ENCODE measurements around the gene PM20D1. TPM values are rescaled to one million over a fixed set of nuclear protein-coding genes. Genes with fewer than 3 reads are reported as not detected.

PM20D1 gene
- polyA plus RNA-seq, 1 experiment = not detected

GRCh38 chr1:205822397-205822796 lies 27.5 kb downstream of the PM20D1 start:
- DNase-seq (ENCODE audit: low read depth) = no peak
- POLR2A ChIA-PET = no interaction called here
- CTCF ChIA-PET = no interaction called here
- no peak overlapping the region for H3K4me3 ChIP-seq (ENCODE audit: low read depth, low read length)
- no peaks in the 10 kb centered on the region for H3K36me3 ChIP-seq (ENCODE audit: control insufficient read depth, insufficient read depth, low read length)
- no peak for TF ChIP-seq CTCF (IDR thresholded peaks at IDR 0.05; ENCODE audit: insufficient read depth, low read depth, low read length)
- peaks cover 1% of the 10 kb centered on the region; the same call in 1 of the 2 replicates for H3K27me3 ChIP-seq (ENCODE audit: control insufficient read depth, insufficient read depth, low read length)

DNA sequence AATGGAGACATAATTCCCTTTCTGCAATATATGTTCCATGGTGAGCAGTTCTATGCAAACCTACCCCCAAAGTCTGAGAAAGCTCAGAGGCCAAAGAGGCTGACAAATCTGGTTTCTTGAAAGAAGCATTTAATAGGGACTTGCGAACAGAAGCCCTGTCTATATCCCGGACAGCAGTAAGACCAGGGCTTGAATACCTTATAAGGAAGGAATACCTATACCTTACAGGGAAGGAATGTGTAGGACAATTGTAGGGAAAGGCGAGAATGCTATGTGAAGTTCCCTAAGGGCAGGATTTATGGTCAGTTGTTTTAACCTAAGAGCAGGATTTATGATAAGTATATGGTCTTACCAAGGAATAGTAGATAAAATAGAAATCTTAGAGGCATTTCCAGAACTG lies 31.9 kb downstream of the PM20D1 start:
- ChIA-PET CTCF (interaction anchor here (1.8 kb wide), 1 partner anchor 159 kb away, joined by 5 read pairs; no protein-coding TSS in a partner anchor), POLR2A (no interaction called here)
- Histone ChIP-seq H3K27me3 (ENCODE audit: control insufficient read depth, insufficient read depth, low read length) (no peaks in the 10 kb centered on the region), H3K36me3 (ENCODE audit: control insufficient read depth, insufficient read depth, low read length) (no peaks in the 10 kb centered on the region), H3K4me3 (ENCODE audit: low read depth, low read length) (no peak overlapping the region)
- no peak for DNase-seq (ENCODE audit: low read depth)
- TF ChIP-seq CTCF (IDR thresholded peaks at IDR 0.05; ENCODE audit: insufficient read depth, low read depth, low read length) = no peak

DNA sequence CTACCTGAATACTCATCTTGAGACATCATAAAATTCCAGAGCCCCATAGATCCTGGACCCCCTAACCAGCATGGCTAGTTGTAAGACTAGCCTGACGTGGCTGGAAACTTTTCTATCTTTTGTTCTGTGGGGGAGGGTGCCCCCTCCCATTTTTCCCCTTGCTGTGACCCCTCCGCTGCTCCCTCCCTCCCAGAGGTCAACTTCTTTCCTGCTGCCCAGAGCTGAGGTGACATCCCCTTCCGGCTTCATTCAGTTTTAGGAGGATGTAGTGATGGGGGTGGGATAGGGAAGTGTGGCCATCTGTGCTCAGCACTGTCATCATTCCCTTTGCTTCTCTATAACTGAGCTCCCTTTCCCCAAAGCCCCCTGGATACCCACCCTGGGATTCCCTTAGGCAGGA lies 32.6 kb downstream of the PM20D1 start:
- no peaks in the 10 kb centered on the region for H3K27me3 ChIP-seq (ENCODE audit: control insufficient read depth, insufficient read depth, low read length)
- no peak for TF ChIP-seq CTCF (IDR thresholded peaks at IDR 0.05; ENCODE audit: insufficient read depth, low read depth, low read length)
- ChIA-PET POLR2A (no interaction called here), CTCF (interaction anchor here (0.8 to 1.8 kb wide), 3 partner anchors 9 to 160 kb away, joined by 3 to 5 read pairs (median 3); no protein-coding TSS in a partner anchor)
- no peaks in the 10 kb centered on the region for H3K36me3 ChIP-seq (ENCODE audit: control insufficient read depth, insufficient read depth, low read length)
- H3K4me3 ChIP-seq (ENCODE audit: low read depth, low read length) = no peak overlapping the region
- DNase-seq (ENCODE audit: low read depth) = no peak

DNA sequence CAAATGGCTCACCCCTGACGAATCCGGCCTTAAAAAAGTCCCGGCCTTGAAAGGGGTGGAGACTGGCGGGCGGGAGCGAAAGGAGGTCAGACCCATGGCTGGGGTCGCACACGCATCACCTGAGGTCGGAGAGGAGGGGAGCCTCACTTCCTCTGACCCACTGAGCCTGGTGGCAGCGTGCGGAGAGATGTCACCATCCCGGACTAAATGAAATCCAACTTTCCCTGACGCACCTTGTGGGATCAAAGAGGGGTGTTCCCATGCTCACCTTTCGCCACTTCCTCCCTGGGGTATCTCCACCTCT lies 36.2 kb downstream of the PM20D1 start:
- ChIA-PET CTCF (interaction anchor here (0.9 to 2.1 kb wide), 2 partner anchors 12 to 22 kb away, joined by 3 to 9 read pairs; no protein-coding TSS in a partner anchor), POLR2A (no interaction called here)
- Histone ChIP-seq H3K36me3 (ENCODE audit: control insufficient read depth, insufficient read depth, low read length) (peaks cover 5% of the 10 kb centered on the region; the same call in 1 of the 2 replicates), H3K27me3 (ENCODE audit: control insufficient read depth, insufficient read depth, low read length) (no peaks in the 10 kb centered on the region), H3K4me3 (ENCODE audit: low read depth, low read length) (peak overlapping the region; percentile 88)
- TF ChIP-seq CTCF (IDR thresholded peaks at IDR 0.05; ENCODE audit: insufficient read depth, low read depth, low read length) = no peak
- DNase-seq (ENCODE audit: low read depth) = no peak

DNA sequence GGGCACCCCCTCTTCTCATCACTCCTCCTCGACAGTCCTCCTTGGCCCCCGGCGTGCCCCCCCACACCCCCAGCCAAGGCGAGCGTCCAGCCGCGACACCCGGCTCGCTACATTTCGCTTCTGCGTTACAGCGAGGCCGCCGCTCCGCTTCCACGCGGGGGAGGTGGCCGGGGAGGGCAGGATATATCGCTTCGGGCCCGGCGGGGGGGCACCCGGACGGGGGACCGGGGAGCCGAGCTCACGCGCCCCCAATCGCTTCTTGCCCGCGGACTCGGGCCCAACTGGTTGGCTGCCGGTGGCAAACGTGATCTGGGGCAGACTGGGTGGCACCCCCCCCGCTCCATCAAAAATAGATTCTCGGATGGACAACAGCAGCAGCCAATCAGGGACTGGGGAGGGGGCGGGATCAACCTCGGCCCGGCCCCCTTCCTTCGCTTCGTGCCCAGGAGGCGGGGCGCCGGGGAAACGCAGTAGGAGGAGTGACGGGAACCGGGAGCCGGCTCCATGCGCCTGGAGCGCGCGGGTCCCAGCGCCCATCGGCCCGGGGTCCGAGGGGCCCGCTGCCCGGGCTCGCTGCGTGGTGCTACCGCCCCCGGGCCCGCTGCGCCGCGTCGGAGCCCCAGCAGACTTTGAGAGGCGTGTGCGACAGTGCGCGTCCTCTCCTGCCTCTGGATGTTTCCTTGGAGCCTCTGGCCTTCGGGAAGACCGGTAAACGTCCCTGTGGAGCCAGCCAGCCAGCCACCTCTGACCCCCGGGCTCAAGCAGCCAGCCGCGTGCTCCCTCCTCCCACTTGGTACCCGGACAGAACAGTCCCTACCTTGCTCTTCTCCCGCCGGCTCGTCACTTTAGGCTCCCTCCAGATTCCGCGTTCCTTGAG lies 36.8 kb downstream of the PM20D1 start, which contains the start of gene SLC41A1:
TSS of gene SLC41A1 (minus strand) at position 321 of the 877 bp plus-strand sequence. CDS start 2,757 bp downstream, outside the sequence.
- H3K4me3 ChIP-seq (ENCODE audit: low read depth, low read length) = peak within 1 kb of the TSS; percentile 88
- peaks cover 7% of the 10 kb centered on the region; the same call in 1 of the 2 replicates for H3K36me3 ChIP-seq (ENCODE audit: control insufficient read depth, insufficient read depth, low read length)
- H3K27me3 ChIP-seq (ENCODE audit: control insufficient read depth, insufficient read depth, low read length) = no peaks in the 10 kb centered on the region
- no peak for TF ChIP-seq CTCF (IDR thresholded peaks at IDR 0.05; ENCODE audit: insufficient read depth, low read depth, low read length)
- POLR2A ChIA-PET = no interaction called here
- DNase-seq (ENCODE audit: low read depth) = peak; percentile 55
- CTCF ChIA-PET = interaction anchor here (0.9 to 1.7 kb wide), 2 partner anchors 21 kb away, joined by 3 to 9 read pairs; no protein-coding TSS in a partner anchor
